AG10803 (cell line): Measurements from ENCODE around the gene MYOZ1.
A peak's percentile ranks its signal among the peaks of the same experiment; 100 is the strongest.

Experiments used
- DNase-seq: peaks from one replicate; pipeline ENCODE4 v3.0.0; 2010; ENCODE audit warnings: low read depth
- H3K4me3 ChIP-seq: 2 replicates; pipeline ENCODE4 v1.5.1; 2011; ENCODE audit warnings: mild to moderate bottlenecking, low read length, control low read depth
- CTCF ChIP-seq: conservative IDR thresholded peaks from 2 replicates; pipeline ENCODE4 v1.5.1; 2011; ENCODE audit warnings: mild to moderate bottlenecking, low read length, control low read depth, inconsistent platforms

The MYOZ1 gene

GRCh38 chr10:73597346-73597745 lies 43.9 kb downstream of the MYOZ1 start:
- no peak overlapping the region for H3K4me3 ChIP-seq
- no peak for DNase-seq
- TF ChIP-seq CTCF = no peak

- TF ChIP-seq CTCF = no peak
- no peak for DNase-seq
- H3K4me3 ChIP-seq = no peak overlapping the region
Measured at GRCh38 chr10:73593812-73594211, 47.5 kb downstream of the MYOZ1 start.

GRCh38 chr10:73593110-73593509 lies 48.2 kb downstream of the MYOZ1 start:
- no peak overlapping the region for H3K4me3 ChIP-seq
- no peak for TF ChIP-seq CTCF
- DNase-seq = no peak

GRCh38 chr10:73591935-73592699 lies 49.2 kb downstream of the MYOZ1 start:
- TF ChIP-seq CTCF = no peak
- no peak overlapping the region for H3K4me3 ChIP-seq
- peak; percentile 39 for DNase-seq

- no peak for TF ChIP-seq CTCF
- peak within 1 kb of the TSS; percentile 32 for H3K4me3 ChIP-seq
- DNase-seq = peak; percentile 76
Measured at GRCh38 chr10:73590881-73591799, 50.1 kb downstream of the MYOZ1 start, which contains the start of gene USP54. Gene USP54, minus strand, starts transcription at chr10:73591342. Its CDS starts 15,684 bp downstream, at chr10:73575658.

GRCh38 chr10:73589563-73590126 lies 51.6 kb downstream of the MYOZ1 start:
- no peak for DNase-seq
- no peak for TF ChIP-seq CTCF
- H3K4me3 ChIP-seq = no peak overlapping the region
